ENCODE measurements around the gene ZNRF3.
A peak's percentile ranks its signal among the peaks of the same experiment; 100 is the strongest.

DNA sequence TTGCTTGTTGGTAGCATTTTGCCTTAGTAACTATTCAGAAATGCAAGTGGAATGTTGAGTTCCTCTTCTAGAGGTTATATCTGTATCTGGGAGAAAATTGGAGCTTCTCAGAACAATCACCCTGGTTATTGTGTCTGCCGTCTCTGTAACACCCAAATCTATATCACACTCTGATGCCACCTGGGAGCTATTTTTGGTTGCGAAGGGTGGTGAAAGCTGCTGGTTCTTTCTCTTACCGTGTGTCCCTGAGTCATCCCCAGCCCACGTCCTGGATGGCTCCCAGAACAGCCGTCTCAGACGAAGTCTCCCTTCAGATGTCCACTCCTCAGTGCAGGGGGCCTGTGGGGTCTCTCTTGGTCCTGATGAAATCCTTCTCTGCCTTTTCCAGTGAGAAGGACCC, 94.8 kb downstream of the ZNRF3 start:
- no peak for TF ChIP-seq RFX5 (IDR thresholded peaks at IDR 0.05; ENCODE audit: low read length)
- TF ChIP-seq POLR2AphosphoS5 (IDR thresholded peaks at IDR 0.05; ENCODE audit: low read depth, low read length): no peak
- TF ChIP-seq, protein P1, sequence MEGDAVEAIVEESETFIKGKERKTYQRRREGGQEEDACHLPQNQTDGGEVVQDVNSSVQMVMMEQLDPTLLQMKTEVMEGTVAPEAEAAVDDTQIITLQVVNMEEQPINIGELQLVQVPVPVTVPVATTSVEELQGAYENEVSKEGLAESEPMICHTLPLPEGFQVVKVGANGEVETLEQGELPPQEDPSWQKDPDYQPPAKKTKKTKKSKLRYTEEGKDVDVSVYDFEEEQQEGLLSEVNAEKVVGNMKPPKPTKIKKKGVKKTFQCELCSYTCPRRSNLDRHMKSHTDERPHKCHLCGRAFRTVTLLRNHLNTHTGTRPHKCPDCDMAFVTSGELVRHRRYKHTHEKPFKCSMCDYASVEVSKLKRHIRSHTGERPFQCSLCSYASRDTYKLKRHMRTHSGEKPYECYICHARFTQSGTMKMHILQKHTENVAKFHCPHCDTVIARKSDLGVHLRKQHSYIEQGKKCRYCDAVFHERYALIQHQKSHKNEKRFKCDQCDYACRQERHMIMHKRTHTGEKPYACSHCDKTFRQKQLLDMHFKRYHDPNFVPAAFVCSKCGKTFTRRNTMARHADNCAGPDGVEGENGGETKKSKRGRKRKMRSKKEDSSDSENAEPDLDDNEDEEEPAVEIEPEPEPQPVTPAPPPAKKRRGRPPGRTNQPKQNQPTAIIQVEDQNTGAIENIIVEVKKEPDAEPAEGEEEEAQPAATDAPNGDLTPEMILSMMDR (IDR thresholded peaks at IDR 0.05): no peak
- no peak for TF ChIP-seq FOSL2 (IDR thresholded peaks at IDR 0.05; ENCODE audit: borderline replicate concordance, low read depth)
- TF ChIP-seq RAD21 (IDR thresholded peaks at IDR 0.05; ENCODE audit: low read length): no peak
- no peak for TF ChIP-seq YY1 (IDR thresholded peaks at IDR 0.05; ENCODE audit: low read depth)
- TF ChIP-seq, protein P2, sequence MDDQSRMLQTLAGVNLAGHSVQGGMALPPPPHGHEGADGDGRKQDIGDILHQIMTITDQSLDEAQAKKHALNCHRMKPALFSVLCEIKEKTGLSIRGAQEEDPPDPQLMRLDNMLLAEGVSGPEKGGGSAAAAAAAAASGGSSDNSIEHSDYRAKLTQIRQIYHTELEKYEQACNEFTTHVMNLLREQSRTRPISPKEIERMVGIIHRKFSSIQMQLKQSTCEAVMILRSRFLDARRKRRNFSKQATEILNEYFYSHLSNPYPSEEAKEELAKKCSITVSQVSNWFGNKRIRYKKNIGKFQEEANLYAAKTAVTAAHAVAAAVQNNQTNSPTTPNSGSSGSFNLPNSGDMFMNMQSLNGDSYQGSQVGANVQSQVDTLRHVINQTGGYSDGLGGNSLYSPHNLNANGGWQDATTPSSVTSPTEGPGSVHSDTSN (IDR thresholded peaks at IDR 0.05): 0 out of 2 replicates have a peak, but pooled peaks have one; percentile 9
- TF ChIP-seq, protein P3, sequence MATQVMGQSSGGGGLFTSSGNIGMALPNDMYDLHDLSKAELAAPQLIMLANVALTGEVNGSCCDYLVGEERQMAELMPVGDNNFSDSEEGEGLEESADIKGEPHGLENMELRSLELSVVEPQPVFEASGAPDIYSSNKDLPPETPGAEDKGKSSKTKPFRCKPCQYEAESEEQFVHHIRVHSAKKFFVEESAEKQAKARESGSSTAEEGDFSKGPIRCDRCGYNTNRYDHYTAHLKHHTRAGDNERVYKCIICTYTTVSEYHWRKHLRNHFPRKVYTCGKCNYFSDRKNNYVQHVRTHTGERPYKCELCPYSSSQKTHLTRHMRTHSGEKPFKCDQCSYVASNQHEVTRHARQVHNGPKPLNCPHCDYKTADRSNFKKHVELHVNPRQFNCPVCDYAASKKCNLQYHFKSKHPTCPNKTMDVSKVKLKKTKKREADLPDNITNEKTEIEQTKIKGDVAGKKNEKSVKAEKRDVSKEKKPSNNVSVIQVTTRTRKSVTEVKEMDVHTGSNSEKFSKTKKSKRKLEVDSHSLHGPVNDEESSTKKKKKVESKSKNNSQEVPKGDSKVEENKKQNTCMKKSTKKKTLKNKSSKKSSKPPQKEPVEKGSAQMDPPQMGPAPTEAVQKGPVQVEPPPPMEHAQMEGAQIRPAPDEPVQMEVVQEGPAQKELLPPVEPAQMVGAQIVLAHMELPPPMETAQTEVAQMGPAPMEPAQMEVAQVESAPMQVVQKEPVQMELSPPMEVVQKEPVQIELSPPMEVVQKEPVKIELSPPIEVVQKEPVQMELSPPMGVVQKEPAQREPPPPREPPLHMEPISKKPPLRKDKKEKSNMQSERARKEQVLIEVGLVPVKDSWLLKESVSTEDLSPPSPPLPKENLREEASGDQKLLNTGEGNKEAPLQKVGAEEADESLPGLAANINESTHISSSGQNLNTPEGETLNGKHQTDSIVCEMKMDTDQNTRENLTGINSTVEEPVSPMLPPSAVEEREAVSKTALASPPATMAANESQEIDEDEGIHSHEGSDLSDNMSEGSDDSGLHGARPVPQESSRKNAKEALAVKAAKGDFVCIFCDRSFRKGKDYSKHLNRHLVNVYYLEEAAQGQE (IDR thresholded peaks at IDR 0.05; ENCODE audit: low read depth, low read length): no peak
- no peak for TF ChIP-seq RCOR1 (IDR thresholded peaks at IDR 0.05; ENCODE audit: low read length)
- TF ChIP-seq SMC3 (IDR thresholded peaks at IDR 0.05; ENCODE audit: low read depth, low read length): no peak

All from SK-N-SH (cell line).